Natural killer cell (primary cell): ENCODE measurements around the gene PYDC1. TPM values are rescaled to one million over a fixed set of nuclear protein-coding genes. Genes with fewer than 3 reads are reported as not detected.

Experiments
- ATAC-seq, 3 donors: fragments of 150-1000 bp in 2 of 3; fragments of 200-7000 bp in 1 of 3; cut with Tn5 transposase; 1 replicate in 1 of 3; 2 replicates in 2 of 3; pipeline ENCODE4 v1.10.0; 2021; ENCODE audit warnings: mild to moderate bottlenecking in 2 of 3, moderate library complexity in 2 of 3
- DNase-seq, 2 donors: peaks; one replicate each; pipeline versions ENCODE4 v3.0.0 to v3.0.0-alpha.2; 2013 to 2021; ENCODE audit warnings: mixed read lengths in 1 of 2
- H3K27ac ChIP-seq: one replicate; pipeline ENCODE4 v1.5.1; 2013; ENCODE audit warnings: mild to moderate bottlenecking, low read length
- H3K27me3 ChIP-seq: one replicate; pipeline ENCODE4 v1.6.1; 2013; ENCODE audit warnings: low read length; ENCODE audit not compliant: control insufficient read depth, insufficient read depth
- H3K36me3 ChIP-seq: one replicate; pipeline ENCODE4 v1.6.1; 2013; ENCODE audit warnings: low read length; ENCODE audit not compliant: control insufficient read depth, insufficient read depth
- H3K4me1 ChIP-seq: one replicate; pipeline ENCODE4 v1.6.1; 2013; ENCODE audit warnings: low read length; ENCODE audit not compliant: control insufficient read depth, insufficient read depth
- H3K4me3 ChIP-seq: one replicate; pipeline ENCODE4 v1.5.1; 2013; ENCODE audit warnings: low read length
- H3K9me3 ChIP-seq: one replicate; pipeline ENCODE4 v1.6.1; 2013; ENCODE audit warnings: low read length; ENCODE audit not compliant: control insufficient read depth, insufficient read depth
- H3K27ac Mint-ChIP-seq, 2 donors: one replicate each; pipeline ENCODE4 v1.8.0; 2022; ENCODE audit warnings: mild to moderate bottlenecking in 2 of 2, mixed read lengths in 2 of 2, moderate library complexity in 1 of 2
- H3K27me3 Mint-ChIP-seq, 2 donors: one replicate each; pipeline ENCODE4 v1.8.0; 2022; ENCODE audit warnings: low read depth in 2 of 2, mixed read lengths in 2 of 2
- H3K36me3 Mint-ChIP-seq: one replicate; pipeline ENCODE4 v1.8.0; 2022; ENCODE audit warnings: mixed read lengths
- H3K4me1 Mint-ChIP-seq, 2 donors: one replicate each; pipeline ENCODE4 v1.8.0; 2022; ENCODE audit warnings: mixed read lengths in 2 of 2
- H3K4me3 Mint-ChIP-seq: one replicate; pipeline ENCODE4 v1.8.0; 2022; ENCODE audit warnings: mild to moderate bottlenecking, moderate library complexity, mixed read lengths
- H3K9me3 Mint-ChIP-seq, 2 donors: one replicate each; pipeline ENCODE4 v1.8.0; 2022; ENCODE audit warnings: mixed read lengths in 2 of 2
- whole genome bisulfite sequencing: methylation state at CpG from one replicate; pipeline ENCODE4 v1.1.7; 2013; ENCODE audit warnings: missing lambda C conversion rate; ENCODE audit not compliant: insufficient coverage; 5-methylcytosine and 5-hydroxymethylcytosine counted together
- intact Hi-C: fragments of 100-400 bp; cut with micrococcal nuclease; formaldehyde crosslinking; loops from one replicate; pipeline ENCODE4 v1.14.2; 2022
- total RNA-seq, 4 donors: library from RNA; stranded (reverse); fragments of 120-200 nt in 1 of 4; gene quantifications; one replicate each; pipeline versions ENCODE4 v1.2.3 to v1.2.4, GENCODE V29; 2013 to 2022
- TF ChIP-seq, protein P1 (sequence below): fragments of 200-600 bp; IDR thresholded peaks from one replicate; pipeline ENCODE4 v1.8.0; 2022; ENCODE audit warnings: antibody characterized with exemption

Gene PYDC1
- total RNA-seq, 3 donors from 2014 or later (not counting 1 experiment from before 2014, with no cell fraction given), result not detected

DNA sequence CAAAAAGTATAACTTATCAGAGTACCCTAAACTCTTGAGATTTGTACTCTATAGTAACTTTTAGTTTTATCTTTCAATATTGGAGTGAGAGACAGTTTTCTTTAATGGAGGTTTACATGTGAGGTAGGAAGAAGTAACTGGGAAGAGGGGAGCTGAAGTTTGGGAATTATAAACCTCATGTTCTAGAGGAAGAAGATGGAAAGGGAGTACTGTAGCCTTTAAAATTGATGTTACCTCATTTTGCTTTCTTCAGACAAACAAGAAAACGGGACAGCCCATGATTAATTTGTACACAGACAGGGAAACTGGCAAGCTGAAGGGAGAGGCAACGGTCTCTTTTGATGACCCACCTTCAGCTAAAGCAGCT lies 27.5 kb downstream of the PYDC1 start:
- Histone ChIP-seq H3K4me1 (peaks cover 42% of the 10 kb centered on the region), H3K27me3 (no peaks in the 10 kb centered on the region), H3K36me3 (peaks cover 98% of the 10 kb centered on the region), H3K27ac (peak overlapping the region; percentile 48), H3K9me3 (no peaks in the 10 kb centered on the region), H3K4me3 (no peak overlapping the region)
- Mint-ChIP-seq H3K36me3 (peaks cover 65% of the 10 kb centered on the region), H3K27me3 (no peaks in the 10 kb centered on the region), H3K4me3 (peak overlapping the region; percentile 91), H3K9me3 (no peaks in the 10 kb centered on the region), H3K4me1 (peaks cover 82 to 90% of the 10 kb centered on the region in 2 donors), H3K27ac (peak overlapping the region; percentile 80 to 94)
- TF ChIP-seq, protein P1, sequence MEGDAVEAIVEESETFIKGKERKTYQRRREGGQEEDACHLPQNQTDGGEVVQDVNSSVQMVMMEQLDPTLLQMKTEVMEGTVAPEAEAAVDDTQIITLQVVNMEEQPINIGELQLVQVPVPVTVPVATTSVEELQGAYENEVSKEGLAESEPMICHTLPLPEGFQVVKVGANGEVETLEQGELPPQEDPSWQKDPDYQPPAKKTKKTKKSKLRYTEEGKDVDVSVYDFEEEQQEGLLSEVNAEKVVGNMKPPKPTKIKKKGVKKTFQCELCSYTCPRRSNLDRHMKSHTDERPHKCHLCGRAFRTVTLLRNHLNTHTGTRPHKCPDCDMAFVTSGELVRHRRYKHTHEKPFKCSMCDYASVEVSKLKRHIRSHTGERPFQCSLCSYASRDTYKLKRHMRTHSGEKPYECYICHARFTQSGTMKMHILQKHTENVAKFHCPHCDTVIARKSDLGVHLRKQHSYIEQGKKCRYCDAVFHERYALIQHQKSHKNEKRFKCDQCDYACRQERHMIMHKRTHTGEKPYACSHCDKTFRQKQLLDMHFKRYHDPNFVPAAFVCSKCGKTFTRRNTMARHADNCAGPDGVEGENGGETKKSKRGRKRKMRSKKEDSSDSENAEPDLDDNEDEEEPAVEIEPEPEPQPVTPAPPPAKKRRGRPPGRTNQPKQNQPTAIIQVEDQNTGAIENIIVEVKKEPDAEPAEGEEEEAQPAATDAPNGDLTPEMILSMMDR, result no peak
- intact Hi-C loops, result loop anchor here (2.0 to 10.0 kb wide), 5 partner anchors 13 to 525 kb away; partner anchors contain the start of genes KAT8 and PYCARD
- WGBS, result 67% methylated on average over 2 of the region's 2 CpGs
- DNase-seq (no peak), ATAC-seq (peak in 1 of 3 donors; percentile 9)

DNA sequence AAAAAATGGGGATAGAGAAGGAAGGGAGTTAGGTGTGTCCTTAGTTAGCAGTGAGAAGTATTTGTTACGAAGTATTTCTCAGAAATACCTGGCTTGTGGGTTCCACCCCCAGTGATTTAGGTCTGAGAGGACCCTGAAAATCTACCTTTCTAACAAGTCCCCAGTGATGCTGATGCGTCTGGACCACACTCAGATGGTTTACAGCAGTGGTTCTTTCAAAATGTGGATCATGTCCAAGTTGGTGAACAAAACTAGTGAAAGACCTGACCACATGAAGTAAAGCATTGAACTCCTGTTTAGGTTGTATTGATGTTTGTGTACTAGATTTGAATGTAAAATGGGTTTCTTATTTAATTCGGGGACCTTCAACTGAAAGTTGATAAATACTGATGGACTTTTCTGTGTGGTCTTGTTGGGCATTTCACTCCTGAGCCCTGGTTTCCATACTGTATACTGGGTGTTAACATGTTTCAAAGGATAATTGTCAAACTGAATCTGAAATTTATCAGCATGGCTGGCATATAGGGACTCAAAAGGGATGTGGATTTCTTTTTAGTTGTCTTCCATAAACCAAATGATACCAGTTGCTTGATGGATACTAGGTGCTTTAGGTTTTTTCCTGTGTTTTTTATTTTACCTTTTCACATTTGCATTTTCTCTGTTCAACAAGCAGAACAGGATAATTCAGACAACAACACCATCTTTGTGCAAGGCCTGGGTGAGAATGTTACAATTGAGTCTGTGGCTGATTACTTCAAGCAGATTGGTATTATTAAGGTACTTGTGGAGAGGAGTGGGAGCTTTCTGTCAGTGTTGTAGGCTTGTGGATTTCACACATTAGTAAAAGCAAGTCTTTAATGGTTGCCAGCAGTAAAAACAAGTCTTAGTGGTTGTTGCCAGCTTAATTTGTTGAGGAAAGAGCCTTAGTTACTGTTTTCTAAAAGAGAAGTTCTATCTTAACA lies 28.2 kb downstream of the PYDC1 start:
- TF ChIP-seq, protein P1, result no peak
- H3K27me3 Mint-ChIP-seq, result no peaks in the 10 kb centered on the region
- H3K9me3 ChIP-seq, result no peaks in the 10 kb centered on the region
- WGBS, result 46% methylated on average over 3 of the region's 3 CpGs
- peak in 1 of 2 donors; percentile 37 for DNase-seq
- H3K4me3 ChIP-seq, result no peak overlapping the region
- H3K27ac Mint-ChIP-seq, result peak overlapping the region; percentile 80 to 94
- ATAC-seq, result peak; percentile 58 to 72 (median 63)
- intact Hi-C loops, result loop anchor here (2.0 to 10.0 kb wide), 5 partner anchors 14 to 526 kb away; partner anchors contain the start of genes KAT8 and PYCARD
- peaks cover 65% of the 10 kb centered on the region for H3K36me3 Mint-ChIP-seq
- peaks cover 98% of the 10 kb centered on the region for H3K36me3 ChIP-seq
- H3K4me1 ChIP-seq, result peaks cover 49% of the 10 kb centered on the region
- peak overlapping the region; percentile 91 for H3K4me3 Mint-ChIP-seq
- H3K27me3 ChIP-seq, result no peaks in the 10 kb centered on the region
- peaks cover 86 to 92% of the 10 kb centered on the region in 2 donors for H3K4me1 Mint-ChIP-seq
- H3K9me3 Mint-ChIP-seq, result no peaks in the 10 kb centered on the region
- peak overlapping the region; percentile 48 for H3K27ac ChIP-seq

DNA sequence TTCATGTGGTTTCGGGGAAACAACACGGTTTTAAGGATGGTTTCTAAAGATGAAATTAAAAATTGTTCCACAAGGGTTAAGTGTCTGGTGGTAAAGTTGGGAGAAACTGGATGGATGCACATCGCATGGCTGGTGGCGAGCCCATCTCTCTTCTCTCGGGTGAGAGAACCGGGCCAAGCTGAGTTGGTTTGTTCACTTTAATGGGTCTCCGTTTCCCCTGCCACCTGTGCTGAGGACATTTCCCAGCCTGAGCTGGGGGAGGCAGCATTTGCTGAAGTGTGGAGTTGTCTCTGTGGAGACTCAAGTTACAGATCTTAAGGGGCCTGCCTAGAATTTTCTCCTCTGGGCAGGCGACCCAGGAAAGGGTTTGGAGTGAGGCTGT lies 29.1 kb downstream of the PYDC1 start:
- H3K36me3 Mint-ChIP-seq, result peaks cover 65% of the 10 kb centered on the region

More for the DNA sequence above, 29.1 kb downstream of the PYDC1 start:
- Histone ChIP-seq H3K9me3 (no peaks in the 10 kb centered on the region), H3K27me3 (no peaks in the 10 kb centered on the region), H3K27ac (peak overlapping the region; percentile 48), H3K4me3 (no peak overlapping the region), H3K4me1 (peaks cover 57% of the 10 kb centered on the region), H3K36me3 (peaks cover 98% of the 10 kb centered on the region)
- Mint-ChIP-seq H3K9me3 (no peaks in the 10 kb centered on the region), H3K4me3 (peak overlapping the region; percentile 91), H3K4me1 (peaks cover 90 to 93% of the 10 kb centered on the region in 2 donors), H3K27me3 (no peaks in the 10 kb centered on the region), H3K27ac (peak overlapping the region; percentile 80 to 94)
- WGBS, result 86% methylated on average over 8 of the region's 8 CpGs
- peak in 1 of 2 donors; percentile 21 for DNase-seq
- intact Hi-C loops, result loop anchor here (2.0 to 10.0 kb wide), 5 partner anchors 15 to 527 kb away; partner anchors contain the start of genes KAT8 and PYCARD
- ATAC-seq, result no peak
- TF ChIP-seq, protein P1, result no peak
